GM23338 (cell line): ENCODE results near the gene MRM2. TPM values are rescaled to one million over a fixed set of nuclear protein-coding genes. Genes with fewer than 3 reads are reported as not detected.

Experiments used
- ATAC-seq: fragments of 200-7000 bp; cut with Tn5 transposase; 3 replicates; pipeline ENCODE4 v1.9.1; 2020
- DNase-seq: peaks from one replicate; pipeline ENCODE4 v3.0.0-alpha.2; 2015; ENCODE audit warnings: low spot score
- H2AFZ ChIP-seq: fragments of 200-600 bp; sonication (generic); 2 replicates; pipeline ENCODE4 v1.8.0; 2016; ENCODE audit warnings: antibody characterized with exemption, mild to moderate bottlenecking, moderate library complexity
- H3F3A ChIP-seq: fragments of 200-600 bp; sonication (generic); replicated peaks from 2 replicates; pipeline ENCODE4 v1.8.0; 2017; ENCODE audit warnings: antibody characterized with exemption, mixed run types, low read depth
- H3K27ac ChIP-seq: fragments of 200-600 bp; sonication (generic); 2 replicates; pipeline ENCODE4 v1.6.1; 2016; ENCODE audit warnings: low read depth
- H3K27me3 ChIP-seq: fragments of 200-600 bp; sonication (generic); 2 replicates; pipeline ENCODE4 v1.8.0; 2016; ENCODE audit warnings: mild to moderate bottlenecking, mixed run types, moderate library complexity; ENCODE audit not compliant: insufficient read depth
- H3K36me3 ChIP-seq: fragments of 200-600 bp; sonication (generic); 2 replicates; pipeline ENCODE4 v1.8.0; 2016; ENCODE audit warnings: mild to moderate bottlenecking; ENCODE audit not compliant: insufficient read depth
- H3K4me1 ChIP-seq: fragments of 200-600 bp; sonication (generic); 2 replicates; pipeline ENCODE4 v1.8.0; 2016; ENCODE audit warnings: mild to moderate bottlenecking, moderate library complexity; ENCODE audit not compliant: insufficient read depth
- H3K4me2 ChIP-seq: fragments of 200-600 bp; sonication (generic); 2 replicates; pipeline ENCODE4 v1.7.1; 2017; ENCODE audit warnings: mixed run types
- H3K4me3 ChIP-seq: fragments of 200-600 bp; sonication (generic); 2 replicates; pipeline ENCODE4 v1.6.1; 2016; ENCODE audit warnings: mixed run types
- H3K79me2 ChIP-seq: fragments of 200-600 bp; sonication (generic); replicated peaks from 2 replicates; pipeline ENCODE4 v1.8.0; 2017; ENCODE audit warnings: mild to moderate bottlenecking; ENCODE audit not compliant: insufficient read depth
- H3K9me2 ChIP-seq: fragments of 200-600 bp; sonication (generic); 2 replicates; pipeline ENCODE4 v1.8.0; 2017; ENCODE audit not compliant: insufficient read depth
- H4K20me1 ChIP-seq: fragments of 200-600 bp; sonication (generic); replicated peaks from 2 replicates; pipeline ENCODE4 v1.8.0; 2017; ENCODE audit warnings: mild to moderate bottlenecking; ENCODE audit not compliant: insufficient read depth
- H3K27ac Mint-ChIP-seq: 2 replicates; pipeline ENCODE4 v1.8.0; 2020; ENCODE audit warnings: inconsistent platforms, mild to moderate bottlenecking, moderate library complexity, mixed read lengths
- H3K27me3 Mint-ChIP-seq: 3 replicates; pipeline ENCODE4 v1.8.0; 2022; ENCODE audit warnings: low read depth, mild to moderate bottlenecking, moderate library complexity, mixed read lengths, inconsistent platforms; ENCODE audit not compliant: insufficient read depth, poor library complexity
- H3K36me3 Mint-ChIP-seq: 3 replicates; pipeline ENCODE4 v1.8.0; 2021; ENCODE audit warnings: low read depth, mild to moderate bottlenecking, inconsistent platforms, moderate library complexity, mixed read lengths
- H3K4me1 Mint-ChIP-seq: 3 replicates; pipeline ENCODE4 v1.8.0; 2020; ENCODE audit warnings: mild to moderate bottlenecking, inconsistent platforms, mixed read lengths
- H3K4me3 Mint-ChIP-seq: 3 replicates; pipeline ENCODE4 v1.8.0; 2021; ENCODE audit warnings: moderate library complexity, mild to moderate bottlenecking, inconsistent platforms, mixed read lengths
- H3K9me3 Mint-ChIP-seq: 3 replicates; pipeline ENCODE4 v1.8.0; 2020; ENCODE audit warnings: moderate library complexity, mild to moderate bottlenecking, inconsistent platforms, mixed read lengths
- CREB1 ChIP-seq: fragments of 250-450 bp; sonication (Bioruptor Pico); IDR thresholded peaks from 2 replicates; pipeline ENCODE4 v1.5.0; 2020; ENCODE audit warnings: low read depth, mild to moderate bottlenecking, moderate library complexity
- CTCF ChIP-seq, 2 experiments: fragments of 200-600 bp in 1 of 2; sonication (generic) in 1 of 2; conservative IDR thresholded peaks; 2 replicates each; pipeline versions ENCODE4 v1.5.1 to v1.6.1; 2016 to 2017; ENCODE audit warnings: antibody characterized with exemption in 2 of 2, low read depth in 2 of 2, mild to moderate bottlenecking in 2 of 2, moderate library complexity in 1 of 2
- EZH2phosphoT487 ChIP-seq: fragments of 200-600 bp; sonication (generic); IDR thresholded peaks from one replicate; pipeline ENCODE4 v1.8.1; 2018; ENCODE audit warnings: antibody characterized with exemption; ENCODE audit not compliant: unreplicated experiment
- JUNB ChIP-seq: IDR thresholded peaks from one replicate; pipeline ENCODE4 v1.6.1; 2016; ENCODE audit warnings: antibody characterized with exemption; ENCODE audit not compliant: unreplicated experiment
- NANOG ChIP-seq: IDR thresholded peaks from 2 replicates; pipeline ENCODE4 v1.6.1; 2016; ENCODE audit warnings: antibody characterized with exemption, borderline replicate concordance
- STAT1 ChIP-seq: IDR thresholded peaks from one replicate; pipeline ENCODE4 v1.6.1; 2016; ENCODE audit warnings: antibody characterized with exemption; ENCODE audit not compliant: unreplicated experiment
- ZNF331 ChIP-seq: fragments of 250-450 bp; sonication (Bioruptor Pico); IDR thresholded peaks from 2 replicates; pipeline ENCODE4 v1.5.0; 2020; ENCODE audit warnings: low read depth, mild to moderate bottlenecking, moderate library complexity
- polyA plus RNA-seq: library from polyadenylated mRNA; unstranded; fragments of >200 nt; fragmentation: Nextera tagmentation; extraction: Ambion mirVana; gene quantifications from 2 replicates; pipeline ENCODE4 v1.2.1, GENCODE V29; 2016
- total RNA-seq: library from RNA; depleted of rRNA; stranded (reverse); fragments of >200 nt; shearing (Covaris generic); gene quantifications from 2 replicates; pipeline ENCODE4 v1.2.3, GENCODE V29; 2014
- TF ChIP-seq, protein P1 (sequence below): IDR thresholded peaks from 2 replicates; pipeline ENCODE4 v1.6.1; 2016; ENCODE audit warnings: antibody characterized with exemption
- TF ChIP-seq, protein P2 (sequence below): IDR thresholded peaks from one replicate; pipeline ENCODE4 v1.6.1; 2018; ENCODE audit warnings: antibody characterized with exemption; ENCODE audit not compliant: unreplicated experiment
- TF ChIP-seq, protein P3 (sequence below): fragments of 250-450 bp; sonication (Bioruptor Pico); IDR thresholded peaks from 2 replicates; pipeline ENCODE4 v1.5.0; 2020; ENCODE audit warnings: mild to moderate bottlenecking, moderate library complexity

The MRM2 gene
- total and polyA plus RNA-seq, 2 experiments from 2014 or later = 30.0 to 37.8 TPM

DNA sequence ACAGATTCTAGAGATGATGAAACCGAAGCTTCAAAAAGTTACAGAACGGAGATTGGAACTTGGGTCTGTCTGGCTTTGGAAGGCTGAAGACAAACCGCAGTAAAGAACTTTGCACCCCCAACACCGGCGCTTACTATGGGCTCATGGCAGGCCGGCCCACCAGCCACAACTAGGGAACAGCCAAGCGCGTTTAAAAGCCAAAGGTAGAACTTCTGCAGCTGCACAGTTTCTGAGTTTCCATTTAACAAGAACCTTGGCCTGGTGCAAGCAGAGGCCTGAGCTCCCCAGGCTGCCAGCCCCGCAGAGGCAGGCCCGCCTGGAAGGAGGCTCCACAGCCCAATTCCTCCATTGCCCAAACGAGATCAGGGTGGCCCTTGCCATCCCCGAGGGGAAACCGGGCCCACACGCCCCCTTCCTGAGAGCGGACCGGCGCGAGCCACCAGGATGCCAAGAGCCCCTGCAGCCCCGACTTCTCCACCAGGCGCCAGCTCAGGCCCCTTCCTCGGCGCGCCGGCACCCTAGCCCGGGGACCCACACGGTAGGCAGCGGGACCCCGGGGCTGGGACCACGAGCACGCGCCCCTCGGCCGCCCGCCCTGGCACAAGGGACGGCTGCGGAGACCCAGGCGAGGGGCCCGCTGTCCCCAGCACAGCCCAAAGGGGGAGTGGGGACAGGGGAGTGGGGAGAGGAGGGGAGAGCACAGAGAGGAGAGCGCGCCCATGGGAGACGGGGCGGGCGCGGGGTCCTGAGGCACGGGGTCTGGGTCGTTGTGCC, 9.8 kb downstream of the MRM2 start (continued):
- TF ChIP-seq, protein P1, sequence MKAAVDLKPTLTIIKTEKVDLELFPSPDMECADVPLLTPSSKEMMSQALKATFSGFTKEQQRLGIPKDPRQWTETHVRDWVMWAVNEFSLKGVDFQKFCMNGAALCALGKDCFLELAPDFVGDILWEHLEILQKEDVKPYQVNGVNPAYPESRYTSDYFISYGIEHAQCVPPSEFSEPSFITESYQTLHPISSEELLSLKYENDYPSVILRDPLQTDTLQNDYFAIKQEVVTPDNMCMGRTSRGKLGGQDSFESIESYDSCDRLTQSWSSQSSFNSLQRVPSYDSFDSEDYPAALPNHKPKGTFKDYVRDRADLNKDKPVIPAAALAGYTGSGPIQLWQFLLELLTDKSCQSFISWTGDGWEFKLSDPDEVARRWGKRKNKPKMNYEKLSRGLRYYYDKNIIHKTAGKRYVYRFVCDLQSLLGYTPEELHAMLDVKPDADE = no peak
- TF ChIP-seq NANOG (no peak), STAT1 (no peak), JUNB (no peak), CREB1 (CRISPR knock-in tag) (no peak)
- TF ChIP-seq, protein P2, sequence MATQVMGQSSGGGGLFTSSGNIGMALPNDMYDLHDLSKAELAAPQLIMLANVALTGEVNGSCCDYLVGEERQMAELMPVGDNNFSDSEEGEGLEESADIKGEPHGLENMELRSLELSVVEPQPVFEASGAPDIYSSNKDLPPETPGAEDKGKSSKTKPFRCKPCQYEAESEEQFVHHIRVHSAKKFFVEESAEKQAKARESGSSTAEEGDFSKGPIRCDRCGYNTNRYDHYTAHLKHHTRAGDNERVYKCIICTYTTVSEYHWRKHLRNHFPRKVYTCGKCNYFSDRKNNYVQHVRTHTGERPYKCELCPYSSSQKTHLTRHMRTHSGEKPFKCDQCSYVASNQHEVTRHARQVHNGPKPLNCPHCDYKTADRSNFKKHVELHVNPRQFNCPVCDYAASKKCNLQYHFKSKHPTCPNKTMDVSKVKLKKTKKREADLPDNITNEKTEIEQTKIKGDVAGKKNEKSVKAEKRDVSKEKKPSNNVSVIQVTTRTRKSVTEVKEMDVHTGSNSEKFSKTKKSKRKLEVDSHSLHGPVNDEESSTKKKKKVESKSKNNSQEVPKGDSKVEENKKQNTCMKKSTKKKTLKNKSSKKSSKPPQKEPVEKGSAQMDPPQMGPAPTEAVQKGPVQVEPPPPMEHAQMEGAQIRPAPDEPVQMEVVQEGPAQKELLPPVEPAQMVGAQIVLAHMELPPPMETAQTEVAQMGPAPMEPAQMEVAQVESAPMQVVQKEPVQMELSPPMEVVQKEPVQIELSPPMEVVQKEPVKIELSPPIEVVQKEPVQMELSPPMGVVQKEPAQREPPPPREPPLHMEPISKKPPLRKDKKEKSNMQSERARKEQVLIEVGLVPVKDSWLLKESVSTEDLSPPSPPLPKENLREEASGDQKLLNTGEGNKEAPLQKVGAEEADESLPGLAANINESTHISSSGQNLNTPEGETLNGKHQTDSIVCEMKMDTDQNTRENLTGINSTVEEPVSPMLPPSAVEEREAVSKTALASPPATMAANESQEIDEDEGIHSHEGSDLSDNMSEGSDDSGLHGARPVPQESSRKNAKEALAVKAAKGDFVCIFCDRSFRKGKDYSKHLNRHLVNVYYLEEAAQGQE = no peak

DNA sequence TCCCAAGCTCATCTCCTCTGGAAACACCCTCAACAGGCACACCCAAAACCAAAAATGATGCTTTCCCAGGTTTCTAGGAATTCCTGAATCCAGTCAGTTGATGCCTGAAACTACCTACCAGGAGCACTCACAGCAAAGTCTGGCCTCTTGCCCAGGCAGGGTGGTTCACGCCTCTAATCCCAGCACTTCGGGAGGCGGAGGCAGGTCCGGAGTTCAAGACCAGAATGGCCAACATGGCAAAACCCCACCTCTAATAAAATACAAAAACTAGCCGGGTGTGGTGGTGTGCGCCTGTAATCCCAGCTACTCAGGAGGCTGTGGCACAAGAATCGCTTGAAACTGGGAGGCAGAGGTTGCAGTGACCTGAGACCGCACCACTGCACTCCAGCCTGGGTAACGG, 11.1 kb downstream of the MRM2 start:
- Histone ChIP-seq H4K20me1 (peaks cover 12% of the 10 kb centered on the region), H3K4me2 (no peak overlapping the region), H2AFZ (no peak overlapping the region), H3K4me1 (peaks cover 19% of the 10 kb centered on the region), H3K27ac (no peak overlapping the region), H3K79me2 (peaks cover 66% of the 10 kb centered on the region), H3K27me3 (no peaks in the 10 kb centered on the region), H3F3A (peaks cover 12% of the 10 kb centered on the region; the same call in 1 of the 2 replicates), H3K36me3 (peaks cover 15% of the 10 kb centered on the region), H3K4me3 (no peak overlapping the region), H3K9me2 (no peaks in the 10 kb centered on the region)
- peaks cover 12% of the 10 kb centered on the region for H3K4me1 Mint-ChIP-seq
- DNase-seq (no peak), ATAC-seq (no peak)
- H3K36me3 Mint-ChIP-seq = peaks cover 61% of the 10 kb centered on the region
- H3K27ac Mint-ChIP-seq = no peak overlapping the region
- peaks cover 13% of the 10 kb centered on the region for H3K27me3 Mint-ChIP-seq
- H3K4me3 Mint-ChIP-seq = no peak overlapping the region
- no peaks in the 10 kb centered on the region for H3K9me3 Mint-ChIP-seq
- TF ChIP-seq ZNF331 (CRISPR knock-in tag) (no peak), CREB1 (CRISPR knock-in tag) (no peak), CTCF (conservative IDR thresholded peaks at IDR 0.05; ENCODE audit: low read depth in 2 of 2) (no peak), EZH2phosphoT487 (no peak)
- TF ChIP-seq, protein P3, sequence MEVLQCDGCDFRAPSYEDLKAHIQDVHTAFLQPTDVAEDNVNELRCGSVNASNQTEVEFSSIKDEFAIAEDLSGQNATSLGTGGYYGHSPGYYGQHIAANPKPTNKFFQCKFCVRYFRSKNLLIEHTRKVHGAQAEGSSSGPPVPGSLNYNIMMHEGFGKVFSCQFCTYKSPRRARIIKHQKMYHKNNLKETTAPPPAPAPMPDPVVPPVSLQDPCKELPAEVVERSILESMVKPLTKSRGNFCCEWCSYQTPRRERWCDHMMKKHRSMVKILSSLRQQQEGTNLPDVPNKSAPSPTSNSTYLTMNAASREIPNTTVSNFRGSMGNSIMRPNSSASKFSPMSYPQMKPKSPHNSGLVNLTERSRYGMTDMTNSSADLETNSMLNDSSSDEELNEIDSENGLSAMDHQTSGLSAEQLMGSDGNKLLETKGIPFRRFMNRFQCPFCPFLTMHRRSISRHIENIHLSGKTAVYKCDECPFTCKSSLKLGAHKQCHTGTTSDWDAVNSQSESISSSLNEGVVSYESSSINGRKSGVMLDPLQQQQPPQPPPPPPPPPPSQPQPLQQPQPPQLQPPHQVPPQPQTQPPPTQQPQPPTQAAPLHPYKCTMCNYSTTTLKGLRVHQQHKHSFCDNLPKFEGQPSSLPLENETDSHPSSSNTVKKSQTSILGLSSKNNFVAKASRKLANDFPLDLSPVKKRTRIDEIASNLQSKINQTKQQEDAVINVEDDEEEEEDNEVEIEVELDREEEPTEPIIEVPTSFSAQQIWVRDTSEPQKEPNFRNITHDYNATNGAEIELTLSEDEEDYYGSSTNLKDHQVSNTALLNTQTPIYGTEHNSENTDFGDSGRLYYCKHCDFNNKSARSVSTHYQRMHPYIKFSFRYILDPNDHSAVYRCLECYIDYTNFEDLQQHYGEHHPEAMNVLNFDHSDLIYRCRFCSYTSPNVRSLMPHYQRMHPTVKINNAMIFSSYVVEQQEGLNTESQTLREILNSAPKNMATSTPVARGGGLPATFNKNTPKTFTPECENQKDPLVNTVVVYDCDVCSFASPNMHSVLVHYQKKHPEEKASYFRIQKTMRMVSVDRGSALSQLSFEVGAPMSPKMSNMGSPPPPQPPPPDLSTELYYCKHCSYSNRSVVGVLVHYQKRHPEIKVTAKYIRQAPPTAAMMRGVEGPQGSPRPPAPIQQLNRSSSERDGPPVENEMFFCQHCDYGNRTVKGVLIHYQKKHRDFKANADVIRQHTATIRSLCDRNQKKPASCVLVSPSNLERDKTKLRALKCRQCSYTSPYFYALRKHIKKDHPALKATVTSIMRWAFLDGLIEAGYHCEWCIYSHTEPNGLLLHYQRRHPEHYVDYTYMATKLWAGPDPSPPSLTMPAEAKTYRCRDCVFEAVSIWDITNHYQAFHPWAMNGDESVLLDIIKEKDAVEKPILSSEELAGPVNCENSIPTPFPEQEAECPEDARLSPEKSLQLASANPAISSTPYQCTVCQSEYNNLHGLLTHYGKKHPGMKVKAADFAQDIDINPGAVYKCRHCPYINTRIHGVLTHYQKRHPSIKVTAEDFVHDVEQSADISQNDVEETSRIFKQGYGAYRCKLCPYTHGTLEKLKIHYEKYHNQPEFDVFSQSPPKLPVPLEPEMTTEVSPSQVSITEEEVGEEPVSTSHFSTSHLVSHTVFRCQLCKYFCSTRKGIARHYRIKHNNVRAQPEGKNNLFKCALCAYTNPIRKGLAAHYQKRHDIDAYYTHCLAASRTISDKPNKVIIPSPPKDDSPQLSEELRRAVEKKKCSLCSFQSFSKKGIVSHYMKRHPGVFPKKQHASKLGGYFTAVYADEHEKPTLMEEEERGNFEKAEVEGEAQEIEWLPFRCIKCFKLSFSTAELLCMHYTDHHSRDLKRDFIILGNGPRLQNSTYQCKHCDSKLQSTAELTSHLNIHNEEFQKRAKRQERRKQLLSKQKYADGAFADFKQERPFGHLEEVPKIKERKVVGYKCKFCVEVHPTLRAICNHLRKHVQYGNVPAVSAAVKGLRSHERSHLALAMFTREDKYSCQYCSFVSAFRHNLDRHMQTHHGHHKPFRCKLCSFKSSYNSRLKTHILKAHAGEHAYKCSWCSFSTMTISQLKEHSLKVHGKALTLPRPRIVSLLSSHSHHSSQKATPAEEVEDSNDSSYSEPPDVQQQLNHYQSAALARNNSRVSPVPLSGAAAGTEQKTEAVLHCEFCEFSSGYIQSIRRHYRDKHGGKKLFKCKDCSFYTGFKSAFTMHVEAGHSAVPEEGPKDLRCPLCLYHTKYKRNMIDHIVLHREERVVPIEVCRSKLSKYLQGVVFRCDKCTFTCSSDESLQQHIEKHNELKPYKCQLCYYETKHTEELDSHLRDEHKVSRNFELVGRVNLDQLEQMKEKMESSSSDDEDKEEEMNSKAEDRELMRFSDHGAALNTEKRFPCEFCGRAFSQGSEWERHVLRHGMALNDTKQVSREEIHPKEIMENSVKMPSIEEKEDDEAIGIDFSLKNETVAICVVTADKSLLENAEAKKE (CRISPR knock-in tag) = no peak
- TF ChIP-seq, protein P1 = no peak
